ENCODE measurements around the gene STMN1.
A peak's percentile ranks its signal among the peaks of the same experiment; 100 is the strongest.

STMN1 gene

DNA sequence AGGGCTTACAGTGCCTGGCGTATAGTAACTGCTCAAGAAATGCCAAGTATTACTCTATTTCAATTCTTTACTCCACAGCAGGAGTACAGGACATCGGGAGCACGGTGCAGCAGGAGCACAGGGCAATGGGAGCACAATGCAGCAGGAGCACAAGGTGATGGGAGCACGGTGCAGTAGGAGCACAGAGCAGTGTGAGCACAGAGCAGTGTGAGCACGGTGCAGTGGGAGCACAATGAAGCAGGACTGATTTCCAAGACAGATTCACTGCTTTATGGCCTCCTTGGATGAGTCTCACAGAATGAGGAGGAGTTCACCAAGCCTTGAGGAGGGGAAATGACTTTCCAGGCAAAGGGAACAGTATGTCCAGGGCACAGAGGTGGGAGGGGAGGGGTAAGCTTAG, 25.7 kb downstream of the STMN1 start:
- no peak overlapping the region for H3K4me3 ChIP-seq (ENCODE audit: low read length)
- TF ChIP-seq, protein P1, sequence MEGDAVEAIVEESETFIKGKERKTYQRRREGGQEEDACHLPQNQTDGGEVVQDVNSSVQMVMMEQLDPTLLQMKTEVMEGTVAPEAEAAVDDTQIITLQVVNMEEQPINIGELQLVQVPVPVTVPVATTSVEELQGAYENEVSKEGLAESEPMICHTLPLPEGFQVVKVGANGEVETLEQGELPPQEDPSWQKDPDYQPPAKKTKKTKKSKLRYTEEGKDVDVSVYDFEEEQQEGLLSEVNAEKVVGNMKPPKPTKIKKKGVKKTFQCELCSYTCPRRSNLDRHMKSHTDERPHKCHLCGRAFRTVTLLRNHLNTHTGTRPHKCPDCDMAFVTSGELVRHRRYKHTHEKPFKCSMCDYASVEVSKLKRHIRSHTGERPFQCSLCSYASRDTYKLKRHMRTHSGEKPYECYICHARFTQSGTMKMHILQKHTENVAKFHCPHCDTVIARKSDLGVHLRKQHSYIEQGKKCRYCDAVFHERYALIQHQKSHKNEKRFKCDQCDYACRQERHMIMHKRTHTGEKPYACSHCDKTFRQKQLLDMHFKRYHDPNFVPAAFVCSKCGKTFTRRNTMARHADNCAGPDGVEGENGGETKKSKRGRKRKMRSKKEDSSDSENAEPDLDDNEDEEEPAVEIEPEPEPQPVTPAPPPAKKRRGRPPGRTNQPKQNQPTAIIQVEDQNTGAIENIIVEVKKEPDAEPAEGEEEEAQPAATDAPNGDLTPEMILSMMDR (conservative IDR thresholded peaks at IDR 0.05; ENCODE audit: low read depth, low read length), result no peak
- DNase-seq (ENCODE audit: low read depth), result no peak

DNA sequence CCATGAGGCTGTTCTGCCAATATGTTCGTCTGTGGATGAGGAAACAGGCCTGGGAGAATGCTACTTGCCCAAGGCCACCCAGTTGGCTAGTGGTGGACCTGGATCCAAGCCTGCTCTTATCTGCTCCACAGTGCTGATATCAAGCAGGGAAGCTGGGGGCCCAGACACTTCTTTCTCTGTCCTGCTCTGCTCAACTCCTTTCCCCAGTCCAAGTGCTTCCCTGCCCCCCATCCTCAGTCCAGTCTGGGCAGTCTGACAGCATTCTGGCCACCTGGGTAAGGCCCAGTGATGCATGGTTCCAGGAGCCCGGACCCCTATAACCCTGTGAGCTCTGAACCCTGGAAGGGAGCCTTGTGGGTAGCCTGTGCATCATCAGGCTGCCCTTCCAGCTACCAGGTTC, 26.5 kb downstream of the STMN1 start:
- DNase-seq (ENCODE audit: low read depth), result no peak
- no peak overlapping the region for H3K4me3 ChIP-seq (ENCODE audit: low read length)
- TF ChIP-seq, protein P1 (conservative IDR thresholded peaks at IDR 0.05; ENCODE audit: low read depth, low read length), result no peak

DNA sequence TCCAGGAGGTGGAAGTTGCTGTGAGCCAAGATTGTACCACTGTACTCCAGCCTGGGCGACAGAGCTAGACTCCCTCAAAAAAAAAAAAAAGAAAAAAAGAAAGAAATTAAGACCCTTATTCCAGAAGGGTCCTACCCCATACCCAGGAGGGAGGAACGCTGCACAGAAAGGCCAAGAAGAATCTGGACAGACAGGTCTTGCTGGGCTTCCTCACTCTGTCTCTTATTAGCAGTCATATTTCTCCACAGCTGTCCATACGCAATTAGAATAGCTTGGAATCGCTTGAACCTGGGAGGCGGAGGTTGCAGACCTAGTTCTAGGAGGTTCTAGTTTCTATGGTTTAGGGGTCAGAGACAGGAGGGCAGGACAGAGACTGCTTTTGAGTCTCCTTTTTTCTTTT, 27.5 kb downstream of the STMN1 start:
- TF ChIP-seq, protein P1 (conservative IDR thresholded peaks at IDR 0.05; ENCODE audit: low read depth, low read length), result no peak
- H3K4me3 ChIP-seq (ENCODE audit: low read length), result no peak overlapping the region
- no peak for DNase-seq (ENCODE audit: low read depth)

- no peak for DNase-seq (ENCODE audit: low read depth)
- H3K4me3 ChIP-seq (ENCODE audit: low read length), result no peak overlapping the region
- TF ChIP-seq, protein P1 (conservative IDR thresholded peaks at IDR 0.05; ENCODE audit: low read depth, low read length), result no peak
Observed at GRCh38 chr1:25877155-25877554, 29.1 kb downstream of the STMN1 start.

DNA sequence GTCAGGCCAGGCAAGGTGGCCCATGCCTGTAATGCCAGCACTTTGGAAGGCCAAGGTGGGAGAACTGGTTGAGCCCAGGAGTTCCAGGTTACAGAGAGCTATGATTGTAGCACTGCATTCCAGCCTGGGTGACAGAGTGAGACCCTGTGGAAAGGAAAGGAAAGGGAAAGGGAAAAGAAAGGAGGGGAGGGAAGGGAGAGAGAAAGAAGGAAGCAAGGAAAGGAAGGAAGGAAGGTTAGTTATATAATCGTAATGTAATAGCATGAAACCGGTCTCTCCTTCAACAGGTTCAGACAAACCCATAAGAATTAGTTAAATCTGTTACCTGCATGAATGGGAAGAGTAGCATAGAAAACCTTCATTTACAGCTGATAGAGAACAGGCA, 29.5 kb downstream of the STMN1 start:
- no peak for DNase-seq (ENCODE audit: low read depth)
- H3K4me3 ChIP-seq (ENCODE audit: low read length), result no peak overlapping the region
- TF ChIP-seq, protein P1 (conservative IDR thresholded peaks at IDR 0.05; ENCODE audit: low read depth, low read length), result no peak

- DNase-seq (ENCODE audit: low read depth), result no peak
- peak overlapping the region; percentile 47 for H3K4me3 ChIP-seq (ENCODE audit: low read length)
- TF ChIP-seq, protein P1 (conservative IDR thresholded peaks at IDR 0.05; ENCODE audit: low read depth, low read length), result no peak
Observed at GRCh38 chr1:25875856-25876692, 30.1 kb downstream of the STMN1 start.
